ENCODE data around the gene SNRPE. TPM values are rescaled to one million over a fixed set of nuclear protein-coding genes. Genes with fewer than 3 reads are reported as not detected.

SNRPE gene
- total and polyA plus RNA-seq, 9 of the 15 experiments (the other 6 are each of a cell fraction or from before 2014, with no cell fraction given) = 216 to 1,893 (median 487) TPM

DNA sequence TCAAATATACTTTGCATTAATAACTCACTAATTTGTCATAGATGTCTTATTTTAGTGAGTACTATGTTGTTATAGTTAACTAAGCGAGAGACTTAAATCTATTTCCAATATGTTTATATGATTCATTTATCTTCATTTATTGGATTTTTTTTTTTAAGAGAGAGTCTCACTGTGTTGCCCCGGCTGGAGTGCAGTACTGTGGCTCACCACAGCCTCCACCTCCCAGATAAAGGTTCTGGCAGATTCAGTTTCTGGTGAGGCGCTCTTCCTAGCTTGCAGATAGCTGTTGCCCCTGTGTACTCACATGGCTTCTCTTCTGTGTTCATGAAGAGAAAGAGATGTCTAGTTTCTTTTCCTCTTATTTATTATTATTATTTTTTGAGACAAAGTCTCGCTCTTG, 43.9 kb downstream of the SNRPE start (continued):
- TF ChIP-seq, protein P1, sequence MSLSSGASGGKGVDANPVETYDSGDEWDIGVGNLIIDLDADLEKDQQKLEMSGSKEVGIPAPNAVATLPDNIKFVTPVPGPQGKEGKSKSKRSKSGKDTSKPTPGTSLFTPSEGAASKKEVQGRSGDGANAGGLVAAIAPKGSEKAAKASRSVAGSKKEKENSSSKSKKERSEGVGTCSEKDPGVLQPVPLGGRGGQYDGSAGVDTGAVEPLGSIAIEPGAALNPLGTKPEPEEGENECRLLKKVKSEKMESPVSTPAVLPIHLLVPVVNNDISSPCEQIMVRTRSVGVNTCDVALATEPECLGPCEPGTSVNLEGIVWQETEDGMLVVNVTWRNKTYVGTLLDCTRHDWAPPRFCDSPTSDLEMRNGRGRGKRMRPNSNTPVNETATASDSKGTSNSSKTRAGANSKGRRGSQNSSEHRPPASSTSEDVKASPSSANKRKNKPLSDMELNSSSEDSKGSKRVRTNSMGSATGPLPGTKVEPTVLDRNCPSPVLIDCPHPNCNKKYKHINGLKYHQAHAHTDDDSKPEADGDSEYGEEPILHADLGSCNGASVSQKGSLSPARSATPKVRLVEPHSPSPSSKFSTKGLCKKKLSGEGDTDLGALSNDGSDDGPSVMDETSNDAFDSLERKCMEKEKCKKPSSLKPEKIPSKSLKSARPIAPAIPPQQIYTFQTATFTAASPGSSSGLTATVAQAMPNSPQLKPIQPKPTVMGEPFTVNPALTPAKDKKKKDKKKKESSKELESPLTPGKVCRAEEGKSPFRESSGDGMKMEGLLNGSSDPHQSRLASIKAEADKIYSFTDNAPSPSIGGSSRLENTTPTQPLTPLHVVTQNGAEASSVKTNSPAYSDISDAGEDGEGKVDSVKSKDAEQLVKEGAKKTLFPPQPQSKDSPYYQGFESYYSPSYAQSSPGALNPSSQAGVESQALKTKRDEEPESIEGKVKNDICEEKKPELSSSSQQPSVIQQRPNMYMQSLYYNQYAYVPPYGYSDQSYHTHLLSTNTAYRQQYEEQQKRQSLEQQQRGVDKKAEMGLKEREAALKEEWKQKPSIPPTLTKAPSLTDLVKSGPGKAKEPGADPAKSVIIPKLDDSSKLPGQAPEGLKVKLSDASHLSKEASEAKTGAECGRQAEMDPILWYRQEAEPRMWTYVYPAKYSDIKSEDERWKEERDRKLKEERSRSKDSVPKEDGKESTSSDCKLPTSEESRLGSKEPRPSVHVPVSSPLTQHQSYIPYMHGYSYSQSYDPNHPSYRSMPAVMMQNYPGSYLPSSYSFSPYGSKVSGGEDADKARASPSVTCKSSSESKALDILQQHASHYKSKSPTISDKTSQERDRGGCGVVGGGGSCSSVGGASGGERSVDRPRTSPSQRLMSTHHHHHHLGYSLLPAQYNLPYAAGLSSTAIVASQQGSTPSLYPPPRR (CRISPR knock-in tag; IDR thresholded peaks at IDR 0.05; ENCODE audit: borderline replicate concordance) = no peak
- TF ChIP-seq, protein P2, sequence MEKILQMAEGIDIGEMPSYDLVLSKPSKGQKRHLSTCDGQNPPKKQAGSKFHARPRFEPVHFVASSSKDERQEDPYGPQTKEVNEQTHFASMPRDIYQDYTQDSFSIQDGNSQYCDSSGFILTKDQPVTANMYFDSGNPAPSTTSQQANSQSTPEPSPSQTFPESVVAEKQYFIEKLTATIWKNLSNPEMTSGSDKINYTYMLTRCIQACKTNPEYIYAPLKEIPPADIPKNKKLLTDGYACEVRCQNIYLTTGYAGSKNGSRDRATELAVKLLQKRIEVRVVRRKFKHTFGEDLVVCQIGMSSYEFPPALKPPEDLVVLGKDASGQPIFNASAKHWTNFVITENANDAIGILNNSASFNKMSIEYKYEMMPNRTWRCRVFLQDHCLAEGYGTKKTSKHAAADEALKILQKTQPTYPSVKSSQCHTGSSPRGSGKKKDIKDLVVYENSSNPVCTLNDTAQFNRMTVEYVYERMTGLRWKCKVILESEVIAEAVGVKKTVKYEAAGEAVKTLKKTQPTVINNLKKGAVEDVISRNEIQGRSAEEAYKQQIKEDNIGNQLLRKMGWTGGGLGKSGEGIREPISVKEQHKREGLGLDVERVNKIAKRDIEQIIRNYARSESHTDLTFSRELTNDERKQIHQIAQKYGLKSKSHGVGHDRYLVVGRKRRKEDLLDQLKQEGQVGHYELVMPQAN (IDR thresholded peaks at IDR 0.05; ENCODE audit: borderline replicate concordance) = no peak
- TF ChIP-seq RBM25 (IDR thresholded peaks at IDR 0.05; ENCODE audit: low read depth, low read length, severe bottlenecking) = peak; percentile 54
- no peak for TF ChIP-seq SNRNP70 (optimal IDR thresholded peaks at IDR 0.05; ENCODE audit: low read depth, low read length)
- no peak for TF ChIP-seq SIN3B (IDR thresholded peaks at IDR 0.05; ENCODE audit: low read depth)
- TF ChIP-seq BDP1 (IDR thresholded peaks at IDR 0.05; ENCODE audit: insufficient read depth, insufficient read length) = no peak
- TF ChIP-seq MAZ (CRISPR knock-in tag; conservative IDR thresholded peaks at IDR 0.05 in 1 of 2, IDR thresholded peaks at IDR 0.05 in 1 of 2) = no peak
- no peak for TF ChIP-seq ZNF143 (CRISPR knock-in tag; IDR thresholded peaks at IDR 0.05)

Measured in K562 (cell line).